ENCODE measurements around the gene CARD6. TPM values are rescaled to one million over a fixed set of nuclear protein-coding genes. Genes with fewer than 3 reads are reported as not detected.

The CARD6 gene
- total and polyA plus RNA-seq, 2 donors (not counting 1 experiment from before 2014, with no cell fraction given): 0.72 to 2.7 TPM

DNA sequence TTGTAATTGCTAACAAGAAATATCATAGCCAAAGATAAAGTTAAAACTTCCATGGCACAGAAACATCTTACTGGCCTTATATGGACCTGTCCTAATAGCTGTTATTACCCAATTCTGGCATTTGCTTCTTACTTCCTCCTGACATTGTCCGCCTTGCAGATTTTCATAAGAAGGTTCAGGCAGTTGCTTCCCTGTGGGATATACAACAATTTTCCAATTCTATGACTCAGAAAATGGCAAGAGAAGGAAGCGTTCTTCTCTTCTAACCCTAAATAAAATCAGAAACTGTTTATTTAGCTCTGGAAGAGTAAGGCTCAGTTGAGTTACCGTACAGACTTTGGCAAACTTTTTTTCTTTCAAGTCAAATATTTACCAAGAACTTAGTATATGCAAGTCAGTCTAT, 44.7 kb upstream of the CARD6 start:
- intact Hi-C loops (cut with micrococcal nuclease): no loop called here
- H3K9me3 ChIP-seq (ENCODE audit: control extremely low read depth in 1 of 3, control insufficient read depth in 2 of 3, insufficient read depth in 1 of 3, low read length in 2 of 3): no peaks in the 10 kb centered on the region

More for the DNA sequence above, 44.7 kb upstream of the CARD6 start:
- WGBS (ENCODE audit: insufficient coverage): no CpG with 5 or more reads among the region's 3 CpGs
- ATAC-seq (ENCODE audit: low read depth) (no peak), DNase-seq (peak; percentile 12)
- Mint-ChIP-seq H3K27me3 (no peaks in the 10 kb centered on the region), H3K4me3 (peak overlapping the region; percentile 82), H3K4me1 (peaks cover 50% of the 10 kb centered on the region), H3K9me3 (ENCODE audit: insufficient read depth) (no peaks in the 10 kb centered on the region), H3K27ac (peak overlapping the region; percentile 80)
- Histone ChIP-seq H3K9ac (ENCODE audit: low read length) (no peak overlapping the region), H2AFZ (ENCODE audit: insufficient read depth, low read depth, low read length, poor library complexity, severe bottlenecking) (no peak overlapping the region), H4K20me1 (ENCODE audit: control insufficient read depth, insufficient read depth, low read length, poor library complexity, severe bottlenecking) (peaks cover 36% of the 10 kb centered on the region), H3K27ac (ENCODE audit: low read length in 2 of 2) (no peak overlapping the region), H3K27me3 (replicated peaks in 1 of 4; ENCODE audit: control extremely low read depth in 1 of 4, control insufficient read depth in 3 of 4, insufficient read depth in 4 of 4, low read length in 3 of 4) (no peaks in the 10 kb centered on the region), H3K79me2 (ENCODE audit: control insufficient read depth, insufficient read depth, low read length) (peaks cover 65% of the 10 kb centered on the region), H3K36me3 (replicated peaks in 1 of 2; ENCODE audit: control extremely low read depth in 1 of 2, control insufficient read depth in 1 of 2, extremely low read depth in 1 of 2, insufficient read depth in 2 of 2, low read length in 1 of 2) (peaks cover 1 to 3% of the 10 kb centered on the region in 2 experiments), H3K4me1 (ENCODE audit: control insufficient read depth in 2 of 2, insufficient read depth in 2 of 2, low read length in 2 of 2) (peaks cover 15 to 23% of the 10 kb centered on the region in 2 donors), H3K4me2 (replicated peaks; ENCODE audit: low read depth, low read length, poor library complexity, severe bottlenecking) (peak overlapping the region; percentile 75), H3K4me3 (ENCODE audit: control extremely low read depth in 1 of 5, extremely low read depth in 1 of 5, insufficient read depth in 1 of 5, low read depth in 2 of 5, low read length in 4 of 5) (peak overlapping the region in 2 of 5 experiments; percentile 54 to 82)
- ChIA-PET POLR2A (no interaction called here), CTCF (interaction anchor here (0.9 to 1.3 kb wide), 2 partner anchors 8 to 36 kb away, joined by 3 to 4 read pairs; no protein-coding TSS in a partner anchor)
- TF ChIP-seq, protein P1, sequence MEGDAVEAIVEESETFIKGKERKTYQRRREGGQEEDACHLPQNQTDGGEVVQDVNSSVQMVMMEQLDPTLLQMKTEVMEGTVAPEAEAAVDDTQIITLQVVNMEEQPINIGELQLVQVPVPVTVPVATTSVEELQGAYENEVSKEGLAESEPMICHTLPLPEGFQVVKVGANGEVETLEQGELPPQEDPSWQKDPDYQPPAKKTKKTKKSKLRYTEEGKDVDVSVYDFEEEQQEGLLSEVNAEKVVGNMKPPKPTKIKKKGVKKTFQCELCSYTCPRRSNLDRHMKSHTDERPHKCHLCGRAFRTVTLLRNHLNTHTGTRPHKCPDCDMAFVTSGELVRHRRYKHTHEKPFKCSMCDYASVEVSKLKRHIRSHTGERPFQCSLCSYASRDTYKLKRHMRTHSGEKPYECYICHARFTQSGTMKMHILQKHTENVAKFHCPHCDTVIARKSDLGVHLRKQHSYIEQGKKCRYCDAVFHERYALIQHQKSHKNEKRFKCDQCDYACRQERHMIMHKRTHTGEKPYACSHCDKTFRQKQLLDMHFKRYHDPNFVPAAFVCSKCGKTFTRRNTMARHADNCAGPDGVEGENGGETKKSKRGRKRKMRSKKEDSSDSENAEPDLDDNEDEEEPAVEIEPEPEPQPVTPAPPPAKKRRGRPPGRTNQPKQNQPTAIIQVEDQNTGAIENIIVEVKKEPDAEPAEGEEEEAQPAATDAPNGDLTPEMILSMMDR (IDR thresholded peaks at IDR 0.05): no peak
- TF ChIP-seq EZH2 (IDR thresholded peaks at IDR 0.05; ENCODE audit: borderline replicate concordance, insufficient read depth, low read depth, low read length, poor library complexity, severe bottlenecking): no peak

Data from B cell (primary cell).